Natural killer cell (primary cell): ENCODE results near the gene PRADC1. TPM values are rescaled to one million over a fixed set of nuclear protein-coding genes. Genes with fewer than 3 reads are reported as not detected.

ENCODE experiments used
- ATAC-seq, 3 donors: fragments of 150-1000 bp in 2 of 3; fragments of 200-7000 bp in 1 of 3; cut with Tn5 transposase; 1 replicate in 1 of 3; 2 replicates in 2 of 3; pipeline ENCODE4 v1.10.0; 2021; ENCODE audit warnings: mild to moderate bottlenecking in 2 of 3, moderate library complexity in 2 of 3
- DNase-seq, 2 donors: peaks; one replicate each; pipeline versions ENCODE4 v3.0.0 to v3.0.0-alpha.2; 2013 to 2021; ENCODE audit warnings: mixed read lengths in 1 of 2
- H3K27ac ChIP-seq: one replicate; pipeline ENCODE4 v1.5.1; 2013; ENCODE audit warnings: mild to moderate bottlenecking, low read length
- H3K27me3 ChIP-seq: one replicate; pipeline ENCODE4 v1.6.1; 2013; ENCODE audit warnings: low read length; ENCODE audit not compliant: control insufficient read depth, insufficient read depth
- H3K36me3 ChIP-seq: one replicate; pipeline ENCODE4 v1.6.1; 2013; ENCODE audit warnings: low read length; ENCODE audit not compliant: control insufficient read depth, insufficient read depth
- H3K4me1 ChIP-seq: one replicate; pipeline ENCODE4 v1.6.1; 2013; ENCODE audit warnings: low read length; ENCODE audit not compliant: control insufficient read depth, insufficient read depth
- H3K4me3 ChIP-seq: one replicate; pipeline ENCODE4 v1.5.1; 2013; ENCODE audit warnings: low read length
- H3K9me3 ChIP-seq: one replicate; pipeline ENCODE4 v1.6.1; 2013; ENCODE audit warnings: low read length; ENCODE audit not compliant: control insufficient read depth, insufficient read depth
- H3K27ac Mint-ChIP-seq, 2 donors: one replicate each; pipeline ENCODE4 v1.8.0; 2022; ENCODE audit warnings: mild to moderate bottlenecking in 2 of 2, mixed read lengths in 2 of 2, moderate library complexity in 1 of 2
- H3K27me3 Mint-ChIP-seq, 2 donors: one replicate each; pipeline ENCODE4 v1.8.0; 2022; ENCODE audit warnings: low read depth in 2 of 2, mixed read lengths in 2 of 2
- H3K36me3 Mint-ChIP-seq: one replicate; pipeline ENCODE4 v1.8.0; 2022; ENCODE audit warnings: mixed read lengths
- H3K4me1 Mint-ChIP-seq, 2 donors: one replicate each; pipeline ENCODE4 v1.8.0; 2022; ENCODE audit warnings: mixed read lengths in 2 of 2
- H3K4me3 Mint-ChIP-seq: one replicate; pipeline ENCODE4 v1.8.0; 2022; ENCODE audit warnings: mild to moderate bottlenecking, moderate library complexity, mixed read lengths
- H3K9me3 Mint-ChIP-seq, 2 donors: one replicate each; pipeline ENCODE4 v1.8.0; 2022; ENCODE audit warnings: mixed read lengths in 2 of 2
- CTCF ChIP-seq: fragments of 200-600 bp; IDR thresholded peaks from one replicate; pipeline ENCODE4 v1.8.0; 2022; ENCODE audit warnings: antibody characterized with exemption
- WGBS: methylation state at CpG from one replicate; pipeline ENCODE4 v1.1.7; 2013; ENCODE audit warnings: missing lambda C conversion rate; ENCODE audit not compliant: insufficient coverage; 5-methylcytosine and 5-hydroxymethylcytosine counted together
- intact Hi-C: fragments of 100-400 bp; cut with micrococcal nuclease; formaldehyde crosslinking; loops from one replicate; pipeline ENCODE4 v1.14.2; 2022
- total RNA-seq, 4 donors: library from RNA; stranded (reverse); fragments of 120-200 nt in 1 of 4; gene quantifications; one replicate each; pipeline versions ENCODE4 v1.2.3 to v1.2.4, GENCODE V29; 2013 to 2022

The PRADC1 gene
- total RNA-seq, 3 donors from 2014 or later (not counting 1 experiment from before 2014, with no cell fraction given), result 8.3 to 9.7 (median 9.1) TPM

GRCh38 chr2:73197579-73197978, 35.5 kb downstream of the PRADC1 start:
- no peak overlapping the region for H3K4me3 Mint-ChIP-seq
- intact Hi-C loops, result no loop called here
- peaks cover 9% of the 10 kb centered on the region for H3K27me3 ChIP-seq
- ATAC-seq, result no peak
- no peaks in the 10 kb centered on the region for H3K36me3 Mint-ChIP-seq
- no peak overlapping the region for H3K27ac Mint-ChIP-seq
- H3K27ac ChIP-seq, result no peak overlapping the region
- peaks cover 20 to 39% of the 10 kb centered on the region in 2 donors for H3K27me3 Mint-ChIP-seq
- no peaks in the 10 kb centered on the region for H3K36me3 ChIP-seq
- no peak for TF ChIP-seq CTCF
- H3K4me1 Mint-ChIP-seq, result no peaks in the 10 kb centered on the region
- DNase-seq, result no peak
- no peak overlapping the region for H3K4me3 ChIP-seq
- H3K9me3 Mint-ChIP-seq, result no peaks in the 10 kb centered on the region
- H3K4me1 ChIP-seq, result peaks cover 6% of the 10 kb centered on the region
- no peaks in the 10 kb centered on the region for H3K9me3 ChIP-seq

DNA sequence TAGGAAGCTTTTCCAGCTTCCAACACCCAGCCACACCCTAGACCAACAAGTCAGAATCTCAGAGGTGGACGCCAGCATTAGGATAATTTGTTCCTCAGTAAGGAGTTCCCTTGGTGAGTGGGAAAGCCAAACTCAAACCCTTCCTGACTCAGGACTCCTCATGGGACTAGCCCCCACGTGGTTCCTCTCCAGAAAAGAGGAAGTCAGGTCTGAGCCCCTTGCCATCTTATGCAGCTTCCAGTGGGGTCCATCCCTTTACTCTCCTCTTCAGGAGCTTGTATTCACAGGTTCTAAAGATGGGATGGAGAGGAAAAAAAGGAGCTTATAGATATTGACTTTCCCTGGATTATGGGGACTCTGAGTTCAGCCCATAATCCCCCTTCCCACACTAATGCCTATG, 45.5 kb downstream of the PRADC1 start:
- H3K27me3 ChIP-seq, result no peaks in the 10 kb centered on the region
- ATAC-seq (no peak), DNase-seq (no peak)
- H3K36me3 ChIP-seq, result no peaks in the 10 kb centered on the region
- 0% methylated on average over 1 of the region's 2 CpGs for WGBS
- no peaks in the 10 kb centered on the region for H3K9me3 ChIP-seq
- no peak overlapping the region for H3K27ac ChIP-seq
- intact Hi-C loops, result no loop called here
- no peaks in the 10 kb centered on the region for H3K36me3 Mint-ChIP-seq
- no peaks in the 10 kb centered on the region for H3K9me3 Mint-ChIP-seq
- H3K27me3 Mint-ChIP-seq, result peaks cover 3 to 27% of the 10 kb centered on the region in 2 donors
- H3K27ac Mint-ChIP-seq, result no peak overlapping the region
- no peaks in the 10 kb centered on the region for H3K4me1 ChIP-seq
- no peak overlapping the region for H3K4me3 ChIP-seq
- no peaks in the 10 kb centered on the region for H3K4me1 Mint-ChIP-seq
- no peak overlapping the region for H3K4me3 Mint-ChIP-seq
- no peak for TF ChIP-seq CTCF

- H3K27ac Mint-ChIP-seq, result no peak overlapping the region
- no peaks in the 10 kb centered on the region for H3K36me3 Mint-ChIP-seq
- H3K27me3 Mint-ChIP-seq, result peaks cover 14 to 20% of the 10 kb centered on the region in 2 donors
- no peaks in the 10 kb centered on the region for H3K4me1 ChIP-seq
- H3K4me3 ChIP-seq, result no peak overlapping the region
- no peak for TF ChIP-seq CTCF
- no peaks in the 10 kb centered on the region for H3K27me3 ChIP-seq
- intact Hi-C loops, result no loop called here
- H3K4me1 Mint-ChIP-seq, result no peaks in the 10 kb centered on the region
- no peak overlapping the region for H3K4me3 Mint-ChIP-seq
- no peaks in the 10 kb centered on the region for H3K9me3 Mint-ChIP-seq
- H3K27ac ChIP-seq, result no peak overlapping the region
- no peaks in the 10 kb centered on the region for H3K9me3 ChIP-seq
- no peak for DNase-seq
- WGBS, result 84% methylated on average over 2 of the region's 2 CpGs
- H3K36me3 ChIP-seq, result no peaks in the 10 kb centered on the region
- no peak for ATAC-seq
These were observed 47.1 kb downstream of the PRADC1 start for GRCh38 chr2:73185965-73186364.

Other genes starting within 250 kb of the PRADC1 start
- 10 to 100 TPM; 15.3 to 22.3 (median 19.8) TPM for gene SFXN5, start 161.5 kb downstream of the PRADC1 start, total RNA-seq
- gene RAB11FIP5, start 120.3 kb downstream of the PRADC1 start, total RNA-seq, result 10 to 100 TPM in 2 of 3 donors, 1 to 10 TPM in 1; 4.9 to 15.9 (median 11.2) TPM
- not detected for gene NOTO, start 30.7 kb downstream of the PRADC1 start, total RNA-seq
- 10 to 100 TPM; 12.2 to 25.3 (median 12.2) TPM for gene SMYD5, start 19.0 kb downstream of the PRADC1 start, total RNA-seq
- gene CCT7, start 1.1 kb upstream of the PRADC1 start, total RNA-seq, result 100 to 1,000 TPM in 2 of 3 donors, 10 to 100 TPM in 1; 82.3 to 114 (median 112) TPM
- gene FBXO41, start 51.2 kb upstream of the PRADC1 start, total RNA-seq, result 10 to 100 TPM; 11.5 to 16.4 (median 13.8) TPM
- 1 to 10 TPM in 2 of 3 donors, under 1 TPM in 1; 0.28 to 2.6 (median 1.1) TPM for gene EGR4, start 60.3 kb upstream of the PRADC1 start, total RNA-seq
- gene ALMS1, start 152.6 kb upstream of the PRADC1 start, total RNA-seq, result 10 to 100 TPM; 22.9 to 33.8 (median 26.9) TPM